Measurements from ENCODE around the gene SDE2.

The SDE2 gene

GRCh38 chr1:226029568-226030225 is 30.6 kb upstream of the SDE2 start:
- H3K27ac ChIP-seq (ENCODE audit: low read depth, low read length, severe bottlenecking), result no peak overlapping the region

DNA sequence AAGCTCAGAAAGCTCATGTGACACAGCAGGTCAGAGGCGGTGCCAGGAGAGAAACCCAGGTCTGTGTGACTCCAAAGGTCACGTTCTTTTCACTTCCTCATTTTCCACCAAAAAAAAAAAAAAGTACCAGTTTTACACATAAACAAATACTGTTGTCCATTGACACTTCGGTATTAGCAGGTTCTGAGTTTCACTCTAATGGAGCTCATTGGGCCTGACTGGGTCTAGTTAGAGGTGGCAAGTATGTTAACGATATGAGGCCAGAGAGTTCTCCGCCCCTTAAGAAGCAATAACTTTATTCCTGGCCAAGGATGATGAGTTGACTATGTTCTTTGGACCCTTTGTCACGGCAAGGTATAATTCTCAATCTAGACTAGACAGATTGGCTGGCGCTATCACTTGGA is 30.0 kb upstream of the SDE2 start:
- H3K9me3 ChIP-seq (ENCODE audit: control insufficient read depth, low read length), result no peaks in the 10 kb centered on the region
- no peaks in the 10 kb centered on the region for H3K36me3 ChIP-seq (ENCODE audit: control insufficient read depth, insufficient read depth, low read length)
- H3K27ac ChIP-seq (ENCODE audit: low read depth, low read length, severe bottlenecking), result no peak overlapping the region
- H3K4me1 ChIP-seq (ENCODE audit: control insufficient read depth, insufficient read depth, low read length, poor library complexity, severe bottlenecking), result no peaks in the 10 kb centered on the region
- WGBS, 2 experiments (ENCODE audit: insufficient coverage in 2 of 2), result 80 to 96% methylated on average over 6 to 7 of the region's 7 CpGs
- H3K4me3 ChIP-seq (ENCODE audit: extremely low read depth, insufficient read depth, low read length, poor library complexity, severe bottlenecking), result no peak overlapping the region

More at GRCh38 chr1:226029568-226030225, 30.6 kb upstream of the SDE2 start:
- 92 to 93% methylated on average over 2 to 3 of the region's 7 CpGs for WGBS, 2 experiments (ENCODE audit: insufficient coverage in 2 of 2)
- no peaks in the 10 kb centered on the region for H3K36me3 ChIP-seq (ENCODE audit: control insufficient read depth, insufficient read depth, low read length)
- no peaks in the 10 kb centered on the region for H3K9me3 ChIP-seq (ENCODE audit: control insufficient read depth, low read length)
- H3K4me3 ChIP-seq (ENCODE audit: extremely low read depth, insufficient read depth, low read length, poor library complexity, severe bottlenecking), result no peak overlapping the region
- no peaks in the 10 kb centered on the region for H3K4me1 ChIP-seq (ENCODE audit: control insufficient read depth, insufficient read depth, low read length, poor library complexity, severe bottlenecking)

DNA sequence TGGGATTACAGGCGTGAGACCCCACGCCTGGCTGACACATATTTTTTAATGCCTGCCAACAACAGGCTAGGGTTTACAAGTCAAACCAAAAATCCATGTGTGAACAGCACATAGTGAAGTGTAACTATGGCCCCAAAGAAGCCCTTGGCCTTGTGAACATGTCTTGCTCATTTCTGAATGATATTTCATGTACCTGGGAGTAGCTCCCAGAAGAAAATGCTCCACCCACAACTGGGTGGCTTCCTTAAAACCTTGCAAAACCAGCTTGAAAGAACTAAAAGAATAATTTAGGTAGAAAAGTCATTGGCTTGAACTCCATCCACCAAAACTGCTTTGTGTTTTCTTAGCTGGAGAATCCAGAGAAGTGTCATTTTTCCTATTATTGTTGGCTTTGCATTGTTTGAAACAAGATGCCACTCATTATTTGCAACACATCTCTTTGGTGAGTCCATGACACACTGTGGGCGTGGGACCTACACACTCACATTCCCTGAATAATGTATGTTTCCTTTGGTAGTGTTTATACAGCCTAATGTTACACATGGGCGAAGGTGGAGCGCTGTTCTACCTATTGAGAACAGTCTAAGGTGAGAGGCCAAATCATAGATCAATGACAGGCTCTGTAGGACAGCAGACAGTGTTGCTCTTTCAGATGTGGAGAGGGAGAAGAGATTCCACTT is 28.5 kb upstream of the SDE2 start:
- WGBS, 2 experiments (ENCODE audit: insufficient coverage in 2 of 2), result 97 to 100% methylated on average over 2 to 4 of the region's 5 CpGs

GRCh38 chr1:226026833-226027232 is 27.7 kb upstream of the SDE2 start:
- Histone ChIP-seq H3K9me3 (ENCODE audit: control insufficient read depth, low read length) (no peaks in the 10 kb centered on the region), H3K4me1 (ENCODE audit: control insufficient read depth, insufficient read depth, low read length, poor library complexity, severe bottlenecking) (no peaks in the 10 kb centered on the region), H3K4me3 (ENCODE audit: extremely low read depth, insufficient read depth, low read length, poor library complexity, severe bottlenecking) (no peak overlapping the region), H3K36me3 (ENCODE audit: control insufficient read depth, insufficient read depth, low read length) (no peaks in the 10 kb centered on the region), H3K27ac (ENCODE audit: low read depth, low read length, severe bottlenecking) (no peak overlapping the region)
- WGBS, 2 experiments (ENCODE audit: insufficient coverage in 2 of 2), result 86 to 100% methylated on average over 1 of the region's 2 CpGs

More for the DNA sequence above, 28.5 kb upstream of the SDE2 start:
- no peaks in the 10 kb centered on the region for H3K4me1 ChIP-seq (ENCODE audit: control insufficient read depth, insufficient read depth, low read length, poor library complexity, severe bottlenecking)
- no peaks in the 10 kb centered on the region for H3K36me3 ChIP-seq (ENCODE audit: control insufficient read depth, insufficient read depth, low read length)
- H3K4me3 ChIP-seq (ENCODE audit: extremely low read depth, insufficient read depth, low read length, poor library complexity, severe bottlenecking), result no peak overlapping the region
- H3K9me3 ChIP-seq (ENCODE audit: control insufficient read depth, low read length), result no peaks in the 10 kb centered on the region
- H3K27ac ChIP-seq (ENCODE audit: low read depth, low read length, severe bottlenecking), result no peak overlapping the region

- no peaks in the 10 kb centered on the region for H3K4me1 ChIP-seq (ENCODE audit: control insufficient read depth, insufficient read depth, low read length, poor library complexity, severe bottlenecking)
- WGBS, 2 experiments (ENCODE audit: insufficient coverage in 2 of 2), result 95 to 97% methylated on average over 4 of the region's 5 CpGs
These were observed 24.6 kb upstream of the SDE2 start for GRCh38 chr1:226023735-226024134.

GRCh38 chr1:226021801-226022200 is 22.7 kb upstream of the SDE2 start:
- H3K27ac ChIP-seq (ENCODE audit: low read depth, low read length, severe bottlenecking), result no peak overlapping the region
- no peaks in the 10 kb centered on the region for H3K4me1 ChIP-seq (ENCODE audit: control insufficient read depth, insufficient read depth, low read length, poor library complexity, severe bottlenecking)
- no peaks in the 10 kb centered on the region for H3K36me3 ChIP-seq (ENCODE audit: control insufficient read depth, insufficient read depth, low read length)
- no CpG with 5 or more reads among the region's 2 CpGs for WGBS, 2 experiments (ENCODE audit: insufficient coverage in 2 of 2)
- no peaks in the 10 kb centered on the region for H3K9me3 ChIP-seq (ENCODE audit: control insufficient read depth, low read length)
- no peak overlapping the region for H3K4me3 ChIP-seq (ENCODE audit: extremely low read depth, insufficient read depth, low read length, poor library complexity, severe bottlenecking)

More at GRCh38 chr1:226023735-226024134, 24.6 kb upstream of the SDE2 start:
- Histone ChIP-seq H3K9me3 (ENCODE audit: control insufficient read depth, low read length) (no peaks in the 10 kb centered on the region), H3K36me3 (ENCODE audit: control insufficient read depth, insufficient read depth, low read length) (no peaks in the 10 kb centered on the region), H3K27ac (ENCODE audit: low read depth, low read length, severe bottlenecking) (no peak overlapping the region), H3K4me3 (ENCODE audit: extremely low read depth, insufficient read depth, low read length, poor library complexity, severe bottlenecking) (no peak overlapping the region)

DNA sequence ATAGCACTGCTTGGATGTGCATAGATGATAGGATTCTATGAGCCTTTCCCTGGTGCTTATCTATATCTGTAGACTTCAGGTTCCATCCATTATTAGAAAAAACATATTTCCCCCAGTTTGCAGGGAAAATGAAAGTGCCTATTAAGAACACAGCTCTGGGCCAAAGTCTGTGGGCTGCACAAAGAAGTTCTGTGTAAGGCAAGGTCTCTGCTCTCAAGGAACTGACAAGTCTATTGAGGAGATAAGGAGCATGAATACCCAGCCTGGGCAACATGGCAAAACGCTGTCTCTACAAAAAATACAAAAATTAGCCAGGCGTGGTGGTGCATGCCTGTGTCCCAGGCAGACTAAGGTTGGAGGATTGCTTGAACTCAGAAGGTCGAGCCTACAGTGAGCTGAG is 22.3 kb upstream of the SDE2 start:
- Histone ChIP-seq H3K4me1 (ENCODE audit: control insufficient read depth, insufficient read depth, low read length, poor library complexity, severe bottlenecking) (peaks cover 3% of the 10 kb centered on the region), H3K4me3 (ENCODE audit: extremely low read depth, insufficient read depth, low read length, poor library complexity, severe bottlenecking) (no peak overlapping the region), H3K9me3 (ENCODE audit: control insufficient read depth, low read length) (no peaks in the 10 kb centered on the region), H3K27ac (ENCODE audit: low read depth, low read length, severe bottlenecking) (no peak overlapping the region), H3K36me3 (ENCODE audit: control insufficient read depth, insufficient read depth, low read length) (no peaks in the 10 kb centered on the region)
- WGBS, 2 experiments (ENCODE audit: insufficient coverage in 2 of 2), result 72 to 81% methylated on average over 2 of the region's 3 CpGs

GRCh38 chr1:226019572-226019971 is 20.4 kb upstream of the SDE2 start:
- Histone ChIP-seq H3K27ac (ENCODE audit: low read depth, low read length, severe bottlenecking) (no peak overlapping the region), H3K36me3 (ENCODE audit: control insufficient read depth, insufficient read depth, low read length) (no peaks in the 10 kb centered on the region), H3K4me3 (ENCODE audit: extremely low read depth, insufficient read depth, low read length, poor library complexity, severe bottlenecking) (no peak overlapping the region), H3K4me1 (ENCODE audit: control insufficient read depth, insufficient read depth, low read length, poor library complexity, severe bottlenecking) (peaks cover 3% of the 10 kb centered on the region), H3K9me3 (ENCODE audit: control insufficient read depth, low read length) (no peaks in the 10 kb centered on the region)
- WGBS, 2 experiments (ENCODE audit: insufficient coverage in 2 of 2), result no CpG with 5 or more reads among the region's 1 CpG

- H3K36me3 ChIP-seq (ENCODE audit: control insufficient read depth, insufficient read depth, low read length), result no peaks in the 10 kb centered on the region
- no peaks in the 10 kb centered on the region for H3K9me3 ChIP-seq (ENCODE audit: control insufficient read depth, low read length)
- no peak overlapping the region for H3K4me3 ChIP-seq (ENCODE audit: extremely low read depth, insufficient read depth, low read length, poor library complexity, severe bottlenecking)
- 82 to 91% methylated on average over 6 of the region's 6 CpGs for WGBS, 2 experiments (ENCODE audit: insufficient coverage in 2 of 2)
- peaks cover 3% of the 10 kb centered on the region for H3K4me1 ChIP-seq (ENCODE audit: control insufficient read depth, insufficient read depth, low read length, poor library complexity, severe bottlenecking)
- H3K27ac ChIP-seq (ENCODE audit: low read depth, low read length, severe bottlenecking), result no peak overlapping the region
These were observed 17.9 kb upstream of the SDE2 start for GRCh38 chr1:226017070-226017469.

- H3K27ac ChIP-seq (ENCODE audit: low read depth, low read length, severe bottlenecking), result no peak overlapping the region
- H3K4me3 ChIP-seq (ENCODE audit: extremely low read depth, insufficient read depth, low read length, poor library complexity, severe bottlenecking), result no peak overlapping the region
- no peaks in the 10 kb centered on the region for H3K36me3 ChIP-seq (ENCODE audit: control insufficient read depth, insufficient read depth, low read length)
- WGBS, 2 experiments (ENCODE audit: insufficient coverage in 2 of 2), result 100% methylated on average over 1 of the region's 5 CpGs; no CpG with 5 or more reads in 1 of the 2 experiments
- no peaks in the 10 kb centered on the region for H3K4me1 ChIP-seq (ENCODE audit: control insufficient read depth, insufficient read depth, low read length, poor library complexity, severe bottlenecking)
- H3K9me3 ChIP-seq (ENCODE audit: control insufficient read depth, low read length), result no peaks in the 10 kb centered on the region
These were observed 10.5 kb upstream of the SDE2 start for GRCh38 chr1:226009650-226010044.

Measured in mesodermal cell (in vitro differentiated cells).